Loucy (cell line): ENCODE data around the gene RDH14.

Experiments used
- H2AFZ ChIP-seq: fragments of 200-600 bp; sonication (generic); 2 replicates; pipeline ENCODE4 v1.6.0; 2016; ENCODE audit warnings: antibody characterized with exemption, mild to moderate bottlenecking, low read length, moderate library complexity
- H3F3A ChIP-seq: fragments of 200-600 bp; 2 replicates; pipeline ENCODE4 v1.6.0; 2016; ENCODE audit warnings: antibody characterized with exemption, low read depth, mild to moderate bottlenecking
- H3K27me3 ChIP-seq: fragments of 200-600 bp; sonication (generic); 2 replicates; pipeline ENCODE4 v1.6.1; 2014; ENCODE audit warnings: low read length, mild to moderate bottlenecking; ENCODE audit not compliant: insufficient read depth, poor library complexity, severe bottlenecking
- H3K36me3 ChIP-seq: fragments of 200-600 bp; sonication (generic); 2 replicates; pipeline ENCODE4 v1.6.1; 2016; ENCODE audit warnings: low read length; ENCODE audit not compliant: insufficient read depth
- H3K4me1 ChIP-seq: fragments of 200-600 bp; sonication (generic); 2 replicates; pipeline ENCODE4 v1.5.1; 2014; ENCODE audit warnings: low read length, mild to moderate bottlenecking; ENCODE audit not compliant: insufficient read depth, poor library complexity, severe bottlenecking
- H3K4me2 ChIP-seq: fragments of 200-600 bp; sonication (generic); 2 replicates; pipeline ENCODE4 v1.6.0; 2014; ENCODE audit warnings: antibody characterized with exemption, low read length, low read depth, mild to moderate bottlenecking; ENCODE audit not compliant: poor library complexity, severe bottlenecking
- H3K4me3 ChIP-seq: fragments of 200-600 bp; sonication (generic); 2 replicates; pipeline ENCODE4 v1.5.1; 2014; ENCODE audit warnings: low read length, mild to moderate bottlenecking, mixed read lengths; ENCODE audit not compliant: poor library complexity, severe bottlenecking
- H3K79me2 ChIP-seq: fragments of 200-600 bp; sonication (generic); 2 replicates; pipeline ENCODE4 v1.6.1; 2014; ENCODE audit warnings: low read length; ENCODE audit not compliant: insufficient read depth
- H3K9ac ChIP-seq: fragments of 200-600 bp; sonication (generic); 2 replicates; pipeline ENCODE4 v1.6.0; 2014; ENCODE audit warnings: mild to moderate bottlenecking, low read depth, low read length, moderate library complexity; ENCODE audit not compliant: poor library complexity, severe bottlenecking
- H3K9me2 ChIP-seq: fragments of 200-600 bp; sonication (generic); replicated peaks from 2 replicates; pipeline ENCODE4 v1.6.1; 2016; ENCODE audit warnings: low read depth, low read length, mixed read lengths
- H3K9me3 ChIP-seq: fragments of 200-600 bp; sonication (generic); 2 replicates; pipeline ENCODE4 v1.6.1; 2014; ENCODE audit warnings: mild to moderate bottlenecking, antibody characterized with exemption, low read length, low read depth; ENCODE audit not compliant: insufficient read depth
- H4K20me1 ChIP-seq: fragments of 200-600 bp; sonication (generic); 2 replicates; pipeline ENCODE4 v1.6.0; 2014; ENCODE audit warnings: antibody characterized with exemption, low read length, mild to moderate bottlenecking; ENCODE audit not compliant: insufficient read depth, poor library complexity, severe bottlenecking
- CTCF ChIP-seq: fragments of 200-600 bp; sonication (generic); conservative IDR thresholded peaks from 2 replicates; pipeline ENCODE4 v1.5.1; 2014; ENCODE audit warnings: mild to moderate bottlenecking, antibody characterized with exemption, low read length
- EZH2phosphoT487 ChIP-seq: fragments of 200-600 bp; IDR thresholded peaks from 2 replicates; pipeline ENCODE4 v1.6.1; 2018; ENCODE audit warnings: antibody characterized with exemption, mild to moderate bottlenecking, moderate library complexity, borderline replicate concordance

Gene RDH14

GRCh38 chr2:18585526-18585925 is 25.1 kb upstream of the RDH14 start:
- no peaks in the 10 kb centered on the region for H3K27me3 ChIP-seq
- TF ChIP-seq CTCF (no peak), EZH2phosphoT487 (no peak)
- H3K9me3 ChIP-seq, result no peaks in the 10 kb centered on the region
- no peak overlapping the region for H3K4me3 ChIP-seq
- H3F3A ChIP-seq, result no peaks in the 10 kb centered on the region
- H3K9me2 ChIP-seq, result no peaks in the 10 kb centered on the region
- no peaks in the 10 kb centered on the region for H4K20me1 ChIP-seq
- H3K36me3 ChIP-seq, result no peaks in the 10 kb centered on the region
- no peak overlapping the region for H3K9ac ChIP-seq
- no peak overlapping the region for H2AFZ ChIP-seq
- H3K79me2 ChIP-seq, result no peaks in the 10 kb centered on the region
- H3K4me2 ChIP-seq, result no peak overlapping the region
- no peaks in the 10 kb centered on the region for H3K4me1 ChIP-seq

DNA sequence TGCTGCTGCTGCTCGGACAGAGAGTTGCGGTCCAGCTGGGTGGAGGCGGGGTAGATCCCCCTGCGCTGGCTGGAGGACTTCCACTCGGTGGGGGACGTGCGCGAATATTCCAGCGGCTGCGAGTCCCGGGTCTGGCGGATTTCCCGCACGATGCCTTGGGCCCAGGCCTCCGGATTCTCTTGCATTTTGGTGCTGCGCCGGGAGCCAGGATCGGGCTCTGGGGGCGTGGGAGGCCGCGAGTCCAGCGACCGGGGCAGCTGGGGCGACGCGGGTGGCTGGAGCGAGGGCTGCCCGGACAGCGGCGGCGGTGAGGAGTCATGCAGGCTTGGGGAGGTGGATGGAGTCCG is 24.1 kb upstream of the RDH14 start:
- Histone ChIP-seq H2AFZ (no peak overlapping the region), H3K4me3 (no peak overlapping the region), H3F3A (no peaks in the 10 kb centered on the region), H4K20me1 (no peaks in the 10 kb centered on the region), H3K9ac (no peak overlapping the region), H3K4me2 (no peak overlapping the region), H3K4me1 (no peaks in the 10 kb centered on the region), H3K79me2 (no peaks in the 10 kb centered on the region), H3K27me3 (no peaks in the 10 kb centered on the region), H3K9me2 (no peaks in the 10 kb centered on the region), H3K9me3 (no peaks in the 10 kb centered on the region), H3K36me3 (no peaks in the 10 kb centered on the region)
- TF ChIP-seq EZH2phosphoT487 (no peak), CTCF (no peak)

- Histone ChIP-seq H2AFZ (no peak overlapping the region), H3K9me3 (no peaks in the 10 kb centered on the region), H4K20me1 (no peaks in the 10 kb centered on the region), H3K4me1 (no peaks in the 10 kb centered on the region), H3K4me3 (no peak overlapping the region), H3K79me2 (no peaks in the 10 kb centered on the region), H3K9me2 (no peaks in the 10 kb centered on the region), H3F3A (no peaks in the 10 kb centered on the region), H3K27me3 (no peaks in the 10 kb centered on the region), H3K9ac (no peak overlapping the region), H3K36me3 (no peaks in the 10 kb centered on the region), H3K4me2 (no peak overlapping the region)
- no peak for TF ChIP-seq EZH2phosphoT487
- TF ChIP-seq CTCF, result no peak
These were observed 23.6 kb upstream of the RDH14 start for GRCh38 chr2:18583905-18584607.
